HCT116 (cell line): Measurements from ENCODE around the gene CERS3. TPM values are rescaled to one million over a fixed set of nuclear protein-coding genes. Genes with fewer than 3 reads are reported as not detected.

Experiments
- ATAC-seq: fragments of 200-7000 bp; cut with Tn5 transposase; 2 replicates; pipeline ENCODE4 v1.9.1; 2020; ENCODE audit warnings: mild to moderate bottlenecking, moderate library complexity
- BruUV-seq: library from RNA; stranded (reverse); fragments of 400-500 nt; replicated peaks from 2 replicates; lab custom pipeline; 2021; lab: Mats Ljungman, UMichigan
- CTCF ChIA-PET: fragments of 300-600 bp; sonication (Branson Sonifier 250); formaldehyde crosslinking; loops from one replicate; lab custom pipeline; 2021; ENCODE audit warnings: antibody characterized with exemption; lab: Charles Lee
- POLR2A ChIA-PET: fragments of 300-600, 350-600 bp; sonication (Branson Sonifier 250); formaldehyde crosslinking; loops from one replicate; lab custom pipeline; 2021; ENCODE audit warnings: antibody characterized with exemption; lab: Charles Lee
- RAD21 ChIA-PET, 2 experiments: fragments of 300-600 bp; sonication (Branson Sonifier 250); formaldehyde crosslinking; loops; one replicate each; lab custom pipeline; 2023; ENCODE audit warnings: low total read pairs in 2 of 2; ENCODE audit not compliant: uncharacterized antibody in 2 of 2, unreplicated experiment in 2 of 2, low non-redundant PET in 1 of 2; lab: Charles Lee
- DNase-seq: peaks from one replicate; pipeline ENCODE4 v3.0.0-alpha.2; 2010; ENCODE audit warnings: low read depth, low spot score
- H2AFZ ChIP-seq: fragments of 200-600 bp; shearing (Covaris generic), sonication (generic); 2 replicates; pipeline ENCODE4 v1.6.1; 2017; ENCODE audit warnings: low read depth, mixed run types, mixed read lengths, antibody characterized with exemption, low read length; ENCODE audit not compliant: poor library complexity, severe bottlenecking
- H3K27ac ChIP-seq: 2 replicates; pipeline ENCODE4 v1.5.1; 2012; ENCODE audit warnings: low read depth, low read length
- H3K27me3 ChIP-seq: fragments of 200-600 bp; sonication (generic); 2 replicates; pipeline ENCODE4 v1.6.1; 2016; ENCODE audit warnings: mixed run types, low read length, mixed read lengths; ENCODE audit not compliant: insufficient read depth
- H3K36me3 ChIP-seq, 2 experiments: fragments of 200-500 bp in 1 of 2; fragments of 200-600 bp in 1 of 2; sonication (Bioruptor generic) in 1 of 2; sonication (generic) in 1 of 2; 2 replicates each; pipeline versions ENCODE4 v1.5.1 to v1.6.1; 2014 to 2016; ENCODE audit warnings: low read length in 2 of 2, inconsistent platforms in 1 of 2, mixed read lengths in 1 of 2, mixed run types in 1 of 2; ENCODE audit not compliant: insufficient read depth in 2 of 2, control insufficient read depth in 1 of 2
- H3K4me1 ChIP-seq, 2 experiments: fragments of 200-600 bp in 1 of 2; sonication (generic) in 1 of 2; 2 replicates each; pipeline versions ENCODE4 v1.5.1 to v1.6.1; 2012 to 2017; ENCODE audit warnings: low read length in 2 of 2, inconsistent platforms in 1 of 2, mild to moderate bottlenecking in 1 of 2, mixed read lengths in 1 of 2, mixed run types in 1 of 2, moderate library complexity in 1 of 2; ENCODE audit not compliant: insufficient read depth in 2 of 2, control insufficient read depth in 1 of 2
- H3K4me2 ChIP-seq: fragments of 200-600 bp; sonication (generic); 2 replicates; pipeline ENCODE4 v1.6.1; 2017; ENCODE audit warnings: mixed run types, low read length, mixed read lengths
- H3K4me3 ChIP-seq, 2 experiments: fragments of 200-600 bp in 1 of 2; sonication (generic) in 1 of 2; replicated peaks in 1 of 2; 2 replicates each; pipeline ENCODE4 v1.5.1; 2011 to 2016; ENCODE audit warnings: low read length in 2 of 2, control low read depth in 1 of 2, low read depth in 1 of 2, mild to moderate bottlenecking in 1 of 2, mixed read lengths in 1 of 2, mixed run types in 1 of 2
- H3K79me2 ChIP-seq: fragments of 200-600 bp; sonication (generic); 2 replicates; pipeline ENCODE4 v1.6.1; 2017; ENCODE audit warnings: mild to moderate bottlenecking, mixed run types, low read length, moderate library complexity, mixed read lengths; ENCODE audit not compliant: insufficient read depth
- H3K9ac ChIP-seq: fragments of 200-600 bp; sonication (generic); 2 replicates; pipeline ENCODE4 v1.6.1; 2016; ENCODE audit warnings: low read length, mixed read lengths
- H3K9me2 ChIP-seq: fragments of 200-600 bp; sonication (generic), shearing (Covaris generic); 2 replicates; pipeline ENCODE4 v1.6.1; 2017; ENCODE audit warnings: mixed run types, mild to moderate bottlenecking, moderate library complexity; ENCODE audit not compliant: insufficient read depth
- H3K9me3 ChIP-seq, 2 experiments: fragments of 200-500 bp in 1 of 2; fragments of 200-600 bp in 1 of 2; sonication (Bioruptor generic) in 1 of 2; sonication (generic) in 1 of 2; 2 replicates each; pipeline ENCODE4 v1.6.1; 2014 to 2017; ENCODE audit warnings: low read length in 2 of 2, mixed read lengths in 2 of 2, inconsistent platforms in 1 of 2, low read depth in 1 of 2, mild to moderate bottlenecking in 1 of 2, mixed run types in 1 of 2, moderate library complexity in 1 of 2; ENCODE audit not compliant: control insufficient read depth in 1 of 2, insufficient read depth in 1 of 2
- H4K20me1 ChIP-seq: fragments of 200-600 bp; sonication (generic), shearing (Covaris generic); 2 replicates; pipeline ENCODE4 v1.6.1; 2017; ENCODE audit warnings: mixed run types, mild to moderate bottlenecking, moderate library complexity; ENCODE audit not compliant: insufficient read depth
- CEBPB ChIP-seq: IDR thresholded peaks from 2 replicates; pipeline ENCODE4 v1.6.1; 2012; ENCODE audit warnings: low read depth
- EZH2 ChIP-seq: fragments of 200-600 bp; sonication (generic); IDR thresholded peaks from 2 replicates; pipeline ENCODE4 v1.6.1; 2017; ENCODE audit warnings: antibody characterized with exemption, mixed run types
- EZH2phosphoT487 ChIP-seq: fragments of 200-600 bp; IDR thresholded peaks from 2 replicates; pipeline ENCODE4 v1.6.1; 2018; ENCODE audit warnings: antibody characterized with exemption, borderline replicate concordance
- JUND ChIP-seq: IDR thresholded peaks from 2 replicates; pipeline ENCODE4 v1.6.1; 2012
- POLR2A ChIP-seq: IDR thresholded peaks from 2 replicates; pipeline ENCODE4 v1.7.0; 2011; ENCODE audit warnings: borderline replicate concordance; ENCODE audit not compliant: insufficient read depth, insufficient read length; ENCODE audit errors: extremely low read depth
- RAD21 ChIP-seq: IDR thresholded peaks from 2 replicates; pipeline ENCODE4 v1.6.1; 2012; ENCODE audit warnings: low read depth, mild to moderate bottlenecking
- SIN3A ChIP-seq: IDR thresholded peaks from 2 replicates; pipeline ENCODE4 v1.6.1; 2012; ENCODE audit warnings: low read depth
- TCF7L2 ChIP-seq: IDR thresholded peaks from 2 replicates; pipeline ENCODE4 v1.7.0; 2011; ENCODE audit warnings: borderline replicate concordance, inconsistent platforms; ENCODE audit not compliant: insufficient read depth, insufficient read length; ENCODE audit errors: extremely low read depth
- YY1 ChIP-seq: IDR thresholded peaks from 2 replicates; pipeline ENCODE4 v1.6.1; 2011; ENCODE audit warnings: low read length, low read depth, moderate library complexity, mild to moderate bottlenecking; ENCODE audit not compliant: insufficient replicate concordance; ENCODE audit errors: extremely low read depth
- ZFX ChIP-seq: fragments of 450-650 bp; IDR thresholded peaks from 2 replicates; pipeline ENCODE4 v1.6.1; 2017
- intact Hi-C: fragments of 100-400 bp; cut with micrococcal nuclease; formaldehyde crosslinking; loops from 2 replicates; pipeline ENCODE4 v1.10.0; 2022
- total RNA-seq: library from RNA; stranded (reverse); gene quantifications from one replicate; pipeline ENCODE4 v1.2.1, GENCODE V29; 2021; ENCODE audit not compliant: unreplicated experiment
- TF ChIP-seq, protein P1 (sequence below): IDR thresholded peaks from 2 replicates; pipeline ENCODE4 v1.6.1; 2012
- TF ChIP-seq, protein P2 (sequence below), 3 experiments: fragments of 200-600 bp in 1 of 3; sonication (generic) in 1 of 3; IDR thresholded peaks in 2 of 3; conservative IDR thresholded peaks in 1 of 3; 2 replicates each; pipeline ENCODE4 v1.5.1; 2012 to 2017; ENCODE audit warnings: low read depth in 2 of 3, low read length in 2 of 3, antibody characterized with exemption in 1 of 3, borderline replicate concordance in 1 of 3, control low read depth in 1 of 3, mild to moderate bottlenecking in 1 of 3, mixed read lengths in 1 of 3, mixed run types in 1 of 3, moderate library complexity in 1 of 3; ENCODE audit not compliant: insufficient read depth in 1 of 3
- TF ChIP-seq, protein P3 (sequence below): IDR thresholded peaks from 2 replicates; pipeline ENCODE4 v1.6.1; 2012

The CERS3 gene
- total RNA-seq, 1 experiment from 2014 or later = not detected

DNA sequence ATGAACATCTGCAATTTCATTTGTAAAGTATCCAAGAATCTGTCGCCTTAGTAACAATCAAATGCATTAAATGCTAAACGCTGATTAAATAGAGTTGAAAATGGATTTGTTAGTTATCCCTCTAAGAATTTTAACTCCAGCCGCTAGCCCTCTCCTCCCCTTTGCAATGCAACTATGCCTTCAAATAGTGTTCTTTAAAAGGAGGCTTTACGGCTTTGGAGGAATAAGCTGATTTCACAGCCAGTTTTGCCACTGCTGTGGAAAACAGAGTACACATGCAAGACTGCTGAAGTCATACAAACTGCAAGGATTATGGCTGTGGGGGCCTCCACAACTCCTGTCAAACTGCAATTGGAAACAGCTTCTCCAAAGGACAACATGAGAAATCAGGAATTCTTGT lies 89.2 kb downstream of the CERS3 start:
- no peaks in the 10 kb centered on the region for H3K9me2 ChIP-seq
- TF ChIP-seq EZH2phosphoT487 (no peak), ZFX (no peak), EZH2 (no peak), CEBPB (no peak), POLR2A (no peak)
- TF ChIP-seq, protein P1, sequence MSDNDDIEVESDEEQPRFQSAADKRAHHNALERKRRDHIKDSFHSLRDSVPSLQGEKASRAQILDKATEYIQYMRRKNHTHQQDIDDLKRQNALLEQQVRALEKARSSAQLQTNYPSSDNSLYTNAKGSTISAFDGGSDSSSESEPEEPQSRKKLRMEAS = no peak
- TF ChIP-seq, protein P2, sequence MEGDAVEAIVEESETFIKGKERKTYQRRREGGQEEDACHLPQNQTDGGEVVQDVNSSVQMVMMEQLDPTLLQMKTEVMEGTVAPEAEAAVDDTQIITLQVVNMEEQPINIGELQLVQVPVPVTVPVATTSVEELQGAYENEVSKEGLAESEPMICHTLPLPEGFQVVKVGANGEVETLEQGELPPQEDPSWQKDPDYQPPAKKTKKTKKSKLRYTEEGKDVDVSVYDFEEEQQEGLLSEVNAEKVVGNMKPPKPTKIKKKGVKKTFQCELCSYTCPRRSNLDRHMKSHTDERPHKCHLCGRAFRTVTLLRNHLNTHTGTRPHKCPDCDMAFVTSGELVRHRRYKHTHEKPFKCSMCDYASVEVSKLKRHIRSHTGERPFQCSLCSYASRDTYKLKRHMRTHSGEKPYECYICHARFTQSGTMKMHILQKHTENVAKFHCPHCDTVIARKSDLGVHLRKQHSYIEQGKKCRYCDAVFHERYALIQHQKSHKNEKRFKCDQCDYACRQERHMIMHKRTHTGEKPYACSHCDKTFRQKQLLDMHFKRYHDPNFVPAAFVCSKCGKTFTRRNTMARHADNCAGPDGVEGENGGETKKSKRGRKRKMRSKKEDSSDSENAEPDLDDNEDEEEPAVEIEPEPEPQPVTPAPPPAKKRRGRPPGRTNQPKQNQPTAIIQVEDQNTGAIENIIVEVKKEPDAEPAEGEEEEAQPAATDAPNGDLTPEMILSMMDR (IDR thresholded peaks at IDR 0.05 in 2 of 3, conservative IDR thresholded peaks at IDR 0.05 in 1 of 3; ENCODE audit: borderline replicate concordance in 1 of 3, insufficient read depth in 1 of 3, low read depth in 2 of 3, low read length in 2 of 3) = no peak
- no peaks in the 10 kb centered on the region for H3K9me3 ChIP-seq
- no peak overlapping the region for H3K4me2 ChIP-seq
- H3K9ac ChIP-seq = no peak overlapping the region
- POLR2A ChIA-PET = no interaction called here
- H3K4me3 ChIP-seq = no peak overlapping the region
- H3K79me2 ChIP-seq = no peaks in the 10 kb centered on the region
- CTCF ChIA-PET = no interaction called here
- ATAC-seq (no peak), DNase-seq (no peak)
- RAD21 ChIA-PET = no interaction called here
- no peaks in the 10 kb centered on the region for H3K4me1 ChIP-seq
- no peaks in the 10 kb centered on the region for H4K20me1 ChIP-seq
- no peak overlapping the region for H3K27ac ChIP-seq
- no peak overlapping the region for H2AFZ ChIP-seq
- H3K27me3 ChIP-seq = no peaks in the 10 kb centered on the region
- intact Hi-C loops = no loop called here
- BruUV-seq = no TSS peak
- H3K36me3 ChIP-seq = no peaks in the 10 kb centered on the region

DNA sequence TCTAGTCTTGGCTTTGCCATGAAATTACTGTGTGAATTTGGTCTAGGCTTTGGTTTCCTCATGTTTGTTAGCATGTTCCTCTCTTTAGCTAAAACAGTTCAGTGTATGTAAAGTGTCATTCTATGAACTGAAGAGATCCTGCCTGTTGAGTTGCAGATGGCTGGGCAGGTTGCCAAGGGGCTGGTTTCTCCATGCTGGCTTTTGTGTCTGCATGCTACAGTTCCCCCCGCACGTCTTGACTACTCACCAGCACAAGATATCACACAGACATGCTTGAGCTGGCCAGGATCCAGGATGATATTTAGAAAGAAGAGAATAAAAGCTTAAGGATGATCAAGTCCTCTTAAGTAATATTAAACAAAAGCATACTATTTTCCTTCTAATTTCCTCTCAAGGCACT lies 90.2 kb downstream of the CERS3 start:
- Histone ChIP-seq H3K27ac (no peak overlapping the region), H2AFZ (no peak overlapping the region), H3K9me2 (no peaks in the 10 kb centered on the region), H4K20me1 (no peaks in the 10 kb centered on the region), H3K9me3 (no peaks in the 10 kb centered on the region), H3K9ac (no peak overlapping the region), H3K36me3 (no peaks in the 10 kb centered on the region), H3K4me2 (no peak overlapping the region), H3K4me3 (no peak overlapping the region), H3K27me3 (no peaks in the 10 kb centered on the region), H3K79me2 (no peaks in the 10 kb centered on the region), H3K4me1 (no peaks in the 10 kb centered on the region)
- ChIA-PET RAD21 (no interaction called here), CTCF (interaction anchor here (1.5 kb wide), 1 partner anchor 88 kb away, joined by 6 read pairs; no protein-coding TSS in a partner anchor), POLR2A (no interaction called here)
- DNase-seq (no peak), ATAC-seq (no peak)
- intact Hi-C loops = no loop called here
- BruUV-seq = no TSS peak
- TF ChIP-seq, protein P2 (IDR thresholded peaks at IDR 0.05 in 2 of 3, conservative IDR thresholded peaks at IDR 0.05 in 1 of 3; ENCODE audit: borderline replicate concordance in 1 of 3, insufficient read depth in 1 of 3, low read depth in 2 of 3, low read length in 2 of 3) = no peak
- no peak for TF ChIP-seq TCF7L2
- TF ChIP-seq YY1 = no peak
- TF ChIP-seq, protein P3, sequence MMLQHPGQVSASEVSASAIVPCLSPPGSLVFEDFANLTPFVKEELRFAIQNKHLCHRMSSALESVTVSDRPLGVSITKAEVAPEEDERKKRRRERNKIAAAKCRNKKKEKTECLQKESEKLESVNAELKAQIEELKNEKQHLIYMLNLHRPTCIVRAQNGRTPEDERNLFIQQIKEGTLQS = no peak
- TF ChIP-seq JUND = no peak
- TF ChIP-seq, protein P1 = no peak
- TF ChIP-seq ZFX = no peak
- TF ChIP-seq SIN3A = no peak
- no peak for TF ChIP-seq RAD21
